Osteoblast (primary cell): Measurements from ENCODE around the gene CCR6. TPM values are rescaled to one million over a fixed set of nuclear protein-coding genes. Genes with fewer than 3 reads are reported as not detected.

Experiments
- DNase-seq: peaks from one replicate; pipeline ENCODE4 v3.0.0; 2011; ENCODE audit warnings: low spot score, mixed read lengths; ENCODE audit not compliant: insufficient read length; ENCODE audit errors: missing footprints
- H2AFZ ChIP-seq: 2 replicates; pipeline ENCODE4 v1.6.0; 2011; ENCODE audit warnings: mild to moderate bottlenecking, low read length
- H3K27ac ChIP-seq: 2 replicates; pipeline ENCODE4 v1.5.1; 2011; ENCODE audit warnings: mild to moderate bottlenecking, low read depth, low read length, moderate library complexity
- H3K27me3 ChIP-seq: 2 replicates; pipeline ENCODE4 v1.6.0; 2012; ENCODE audit warnings: mild to moderate bottlenecking, control low read depth, inconsistent platforms, low read length, moderate library complexity; ENCODE audit not compliant: insufficient read depth
- H3K36me3 ChIP-seq: 2 replicates; pipeline ENCODE4 v1.5.1; 2011; ENCODE audit warnings: mild to moderate bottlenecking, low read length, control low read depth, moderate library complexity; ENCODE audit not compliant: insufficient read depth
- H3K4me1 ChIP-seq: 2 replicates; pipeline ENCODE4 v1.5.1; 2011; ENCODE audit warnings: mild to moderate bottlenecking, low read length, control low read depth, moderate library complexity; ENCODE audit not compliant: insufficient read depth
- H3K4me2 ChIP-seq: 2 replicates; pipeline ENCODE4 v1.6.0; 2011; ENCODE audit warnings: mild to moderate bottlenecking, low read length; ENCODE audit not compliant: insufficient read depth
- H3K4me3 ChIP-seq: fragments of 200-600 bp; sonication (generic); 3 replicates; pipeline ENCODE4 v1.5.1; 2012; ENCODE audit warnings: mild to moderate bottlenecking, low read length, inconsistent platforms; ENCODE audit not compliant: insufficient read depth
- H3K79me2 ChIP-seq: 2 replicates; pipeline ENCODE4 v1.6.0; 2012; ENCODE audit warnings: mild to moderate bottlenecking, low read length, control low read depth, inconsistent platforms; ENCODE audit not compliant: insufficient read depth
- H3K9me3 ChIP-seq: 2 replicates; pipeline ENCODE4 v1.5.1; 2011; ENCODE audit warnings: low read depth, low read length, control low read depth
- H4K20me1 ChIP-seq: 2 replicates; pipeline ENCODE4 v1.6.0; 2012; ENCODE audit warnings: mild to moderate bottlenecking, low read length, control low read depth; ENCODE audit not compliant: insufficient read depth
- CTCF ChIP-seq: IDR thresholded peaks from 2 replicates; pipeline ENCODE4 v1.5.1; 2011; ENCODE audit warnings: mild to moderate bottlenecking, low read depth, low read length, moderate library complexity; ENCODE audit errors: extremely low read depth
- total RNA-seq: library from RNA; depleted of rRNA; stranded (reverse); fragments of >200 nt; gene quantifications from 2 replicates; pipeline ENCODE4 v1.2.3, GENCODE V29; 2012

CCR6 gene
- total RNA-seq, 1 donor = not detected

- H3K36me3 ChIP-seq = no peaks in the 10 kb centered on the region
- no peak for TF ChIP-seq CTCF
- H4K20me1 ChIP-seq = no peaks in the 10 kb centered on the region
- no peak overlapping the region for H3K4me3 ChIP-seq
- H3K79me2 ChIP-seq = no peaks in the 10 kb centered on the region
- no peak overlapping the region for H3K27ac ChIP-seq
- no peak overlapping the region for H2AFZ ChIP-seq
- H3K9me3 ChIP-seq = no peaks in the 10 kb centered on the region
- no peak for DNase-seq
- no peaks in the 10 kb centered on the region for H3K4me1 ChIP-seq
- H3K4me2 ChIP-seq = no peak overlapping the region
- no peaks in the 10 kb centered on the region for H3K27me3 ChIP-seq
Observed at GRCh38 chr6:167139761-167140160, 16.9 kb downstream of the CCR6 start.

- Histone ChIP-seq H3K4me3 (no peak overlapping the region), H3K4me1 (no peaks in the 10 kb centered on the region), H3K4me2 (no peak overlapping the region), H4K20me1 (no peaks in the 10 kb centered on the region), H3K27me3 (no peaks in the 10 kb centered on the region), H3K27ac (no peak overlapping the region), H3K9me3 (no peaks in the 10 kb centered on the region), H3K36me3 (no peaks in the 10 kb centered on the region), H2AFZ (no peak overlapping the region), H3K79me2 (no peaks in the 10 kb centered on the region)
- no peak for TF ChIP-seq CTCF
- no peak for DNase-seq
Observed at GRCh38 chr6:167140589-167141474, 17.9 kb downstream of the CCR6 start.

GRCh38 chr6:167141667-167142432 lies 19.0 kb downstream of the CCR6 start:
- peak; percentile 58 for TF ChIP-seq CTCF

GRCh38 chr6:167142433-167142761 lies 19.5 kb downstream of the CCR6 start:
- no peak for DNase-seq
- Histone ChIP-seq H3K79me2 (no peaks in the 10 kb centered on the region), H3K4me1 (no peaks in the 10 kb centered on the region), H4K20me1 (no peaks in the 10 kb centered on the region), H3K27me3 (no peaks in the 10 kb centered on the region), H3K4me3 (no peak overlapping the region), H3K36me3 (no peaks in the 10 kb centered on the region), H3K4me2 (no peak overlapping the region), H3K9me3 (no peaks in the 10 kb centered on the region), H3K27ac (no peak overlapping the region), H2AFZ (no peak overlapping the region)
- TF ChIP-seq CTCF = no peak

More at GRCh38 chr6:167141667-167142432, 19.0 kb downstream of the CCR6 start:
- peak; percentile 90 for DNase-seq
- H3K4me1 ChIP-seq = no peaks in the 10 kb centered on the region
- no peaks in the 10 kb centered on the region for H3K36me3 ChIP-seq
- H3K27me3 ChIP-seq = no peaks in the 10 kb centered on the region
- no peak overlapping the region for H2AFZ ChIP-seq
- no peaks in the 10 kb centered on the region for H3K9me3 ChIP-seq
- no peak overlapping the region for H3K27ac ChIP-seq
- H3K4me2 ChIP-seq = no peak overlapping the region
- H4K20me1 ChIP-seq = no peaks in the 10 kb centered on the region
- H3K4me3 ChIP-seq = no peak overlapping the region
- no peaks in the 10 kb centered on the region for H3K79me2 ChIP-seq
